GM23338 (cell line): Measurements from ENCODE around the gene CNTNAP5. TPM values are rescaled to one million over a fixed set of nuclear protein-coding genes. Genes with fewer than 3 reads are reported as not detected.

ENCODE experiments used
- ATAC-seq: fragments of 200-7000 bp; cut with Tn5 transposase; 3 replicates; pipeline ENCODE4 v1.9.1; 2020
- DNase-seq: peaks from one replicate; pipeline ENCODE4 v3.0.0-alpha.2; 2015; ENCODE audit warnings: low spot score
- H2AFZ ChIP-seq: fragments of 200-600 bp; sonication (generic); 2 replicates; pipeline ENCODE4 v1.8.0; 2016; ENCODE audit warnings: antibody characterized with exemption, mild to moderate bottlenecking, moderate library complexity
- H3F3A ChIP-seq: fragments of 200-600 bp; sonication (generic); replicated peaks from 2 replicates; pipeline ENCODE4 v1.8.0; 2017; ENCODE audit warnings: antibody characterized with exemption, mixed run types, low read depth
- H3K27ac ChIP-seq: fragments of 200-600 bp; sonication (generic); 2 replicates; pipeline ENCODE4 v1.6.1; 2016; ENCODE audit warnings: low read depth
- H3K27me3 ChIP-seq: fragments of 200-600 bp; sonication (generic); 2 replicates; pipeline ENCODE4 v1.8.0; 2016; ENCODE audit warnings: mild to moderate bottlenecking, mixed run types, moderate library complexity; ENCODE audit not compliant: insufficient read depth
- H3K36me3 ChIP-seq: fragments of 200-600 bp; sonication (generic); 2 replicates; pipeline ENCODE4 v1.8.0; 2016; ENCODE audit warnings: mild to moderate bottlenecking; ENCODE audit not compliant: insufficient read depth
- H3K4me1 ChIP-seq: fragments of 200-600 bp; sonication (generic); 2 replicates; pipeline ENCODE4 v1.8.0; 2016; ENCODE audit warnings: mild to moderate bottlenecking, moderate library complexity; ENCODE audit not compliant: insufficient read depth
- H3K4me2 ChIP-seq: fragments of 200-600 bp; sonication (generic); 2 replicates; pipeline ENCODE4 v1.7.1; 2017; ENCODE audit warnings: mixed run types
- H3K4me3 ChIP-seq: fragments of 200-600 bp; sonication (generic); 2 replicates; pipeline ENCODE4 v1.6.1; 2016; ENCODE audit warnings: mixed run types
- H3K79me2 ChIP-seq: fragments of 200-600 bp; sonication (generic); replicated peaks from 2 replicates; pipeline ENCODE4 v1.8.0; 2017; ENCODE audit warnings: mild to moderate bottlenecking; ENCODE audit not compliant: insufficient read depth
- H3K9me2 ChIP-seq: fragments of 200-600 bp; sonication (generic); 2 replicates; pipeline ENCODE4 v1.8.0; 2017; ENCODE audit not compliant: insufficient read depth
- H4K20me1 ChIP-seq: fragments of 200-600 bp; sonication (generic); replicated peaks from 2 replicates; pipeline ENCODE4 v1.8.0; 2017; ENCODE audit warnings: mild to moderate bottlenecking; ENCODE audit not compliant: insufficient read depth
- H3K27ac Mint-ChIP-seq: 2 replicates; pipeline ENCODE4 v1.8.0; 2020; ENCODE audit warnings: inconsistent platforms, mild to moderate bottlenecking, moderate library complexity, mixed read lengths
- H3K27me3 Mint-ChIP-seq: 3 replicates; pipeline ENCODE4 v1.8.0; 2022; ENCODE audit warnings: low read depth, mild to moderate bottlenecking, moderate library complexity, mixed read lengths, inconsistent platforms; ENCODE audit not compliant: insufficient read depth, poor library complexity
- H3K36me3 Mint-ChIP-seq: 3 replicates; pipeline ENCODE4 v1.8.0; 2021; ENCODE audit warnings: low read depth, mild to moderate bottlenecking, inconsistent platforms, moderate library complexity, mixed read lengths
- H3K4me1 Mint-ChIP-seq: 3 replicates; pipeline ENCODE4 v1.8.0; 2020; ENCODE audit warnings: mild to moderate bottlenecking, inconsistent platforms, mixed read lengths
- H3K4me3 Mint-ChIP-seq: 3 replicates; pipeline ENCODE4 v1.8.0; 2021; ENCODE audit warnings: moderate library complexity, mild to moderate bottlenecking, inconsistent platforms, mixed read lengths
- H3K9me3 Mint-ChIP-seq: 3 replicates; pipeline ENCODE4 v1.8.0; 2020; ENCODE audit warnings: moderate library complexity, mild to moderate bottlenecking, inconsistent platforms, mixed read lengths
- NANOG ChIP-seq: IDR thresholded peaks from 2 replicates; pipeline ENCODE4 v1.6.1; 2016; ENCODE audit warnings: antibody characterized with exemption, borderline replicate concordance
- POLR2AphosphoS5 ChIP-seq: IDR thresholded peaks from 2 replicates; pipeline ENCODE4 v1.6.1; 2016; ENCODE audit warnings: antibody characterized with exemption, low read depth
- STAT1 ChIP-seq: IDR thresholded peaks from one replicate; pipeline ENCODE4 v1.6.1; 2016; ENCODE audit warnings: antibody characterized with exemption; ENCODE audit not compliant: unreplicated experiment
- ZNF331 ChIP-seq: fragments of 250-450 bp; sonication (Bioruptor Pico); IDR thresholded peaks from 2 replicates; pipeline ENCODE4 v1.5.0; 2020; ENCODE audit warnings: low read depth, mild to moderate bottlenecking, moderate library complexity
- polyA plus RNA-seq: library from polyadenylated mRNA; unstranded; fragments of >200 nt; fragmentation: Nextera tagmentation; extraction: Ambion mirVana; gene quantifications from 2 replicates; pipeline ENCODE4 v1.2.1, GENCODE V29; 2016
- total RNA-seq: library from RNA; depleted of rRNA; stranded (reverse); fragments of >200 nt; shearing (Covaris generic); gene quantifications from 2 replicates; pipeline ENCODE4 v1.2.3, GENCODE V29; 2014
- TF ChIP-seq, protein P1 (sequence below), 2 experiments: fragments of 200-600 bp in 1 of 2; sonication (generic) in 1 of 2; conservative IDR thresholded peaks; 2 replicates each; pipeline versions ENCODE4 v1.5.1 to v1.6.1; 2016 to 2017; ENCODE audit warnings: antibody characterized with exemption in 2 of 2, low read depth in 2 of 2, mild to moderate bottlenecking in 2 of 2, moderate library complexity in 1 of 2
- TF ChIP-seq, protein P2 (sequence below): IDR thresholded peaks from 2 replicates; pipeline ENCODE4 v1.6.1; 2016; ENCODE audit warnings: antibody characterized with exemption
- TF ChIP-seq, protein P3 (sequence below): fragments of 250-450 bp; sonication (Bioruptor Pico); IDR thresholded peaks from 2 replicates; pipeline ENCODE4 v1.5.0; 2020; ENCODE audit warnings: mild to moderate bottlenecking, moderate library complexity

CNTNAP5 gene
- total and polyA plus RNA-seq, 2 experiments from 2014 or later = 0.49 to 0.50 TPM

DNA sequence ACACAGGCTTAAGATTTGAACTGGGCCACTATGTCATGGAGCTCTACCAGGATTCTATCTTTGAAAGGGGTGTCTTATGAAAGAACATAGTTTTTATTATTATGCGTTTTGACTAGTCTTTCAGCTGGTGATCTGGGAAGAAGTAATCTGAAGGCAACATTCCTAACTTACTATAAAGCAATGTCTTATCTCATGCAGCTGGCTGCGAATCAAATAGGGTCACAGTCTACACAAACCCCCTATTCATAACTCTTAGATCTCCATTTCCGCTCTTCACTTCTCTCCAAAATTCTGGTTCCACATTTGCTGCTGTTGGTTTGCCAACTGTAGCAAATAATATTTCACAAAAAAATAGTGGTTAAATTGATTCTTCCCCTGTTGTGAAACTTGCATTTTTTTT, 813.3 kb downstream of the CNTNAP5 start:
- Mint-ChIP-seq H3K4me1 (peaks cover 3% of the 10 kb centered on the region; the same call in 2 of the 3 replicates), H3K27me3 (peaks cover 2% of the 10 kb centered on the region), H3K4me3 (no peak overlapping the region), H3K36me3 (no peaks in the 10 kb centered on the region), H3K9me3 (0 out of 3 replicates have a peak, but pooled peaks cover 3% of the 10 kb centered on the region), H3K27ac (no peak overlapping the region)
- Histone ChIP-seq H3K27ac (no peak overlapping the region), H3K36me3 (peaks cover 4% of the 10 kb centered on the region), H3F3A (no peaks in the 10 kb centered on the region), H3K4me3 (no peak overlapping the region), H3K4me2 (no peak overlapping the region), H2AFZ (no peak overlapping the region), H3K79me2 (no peaks in the 10 kb centered on the region), H3K9me2 (peaks cover 11% of the 10 kb centered on the region), H4K20me1 (no peaks in the 10 kb centered on the region), H3K27me3 (no peaks in the 10 kb centered on the region), H3K4me1 (no peaks in the 10 kb centered on the region)
- DNase-seq (no peak), ATAC-seq (no peak)
- no peak for TF ChIP-seq POLR2AphosphoS5
- no peak for TF ChIP-seq ZNF331 (CRISPR knock-in tag)
- TF ChIP-seq, protein P1, sequence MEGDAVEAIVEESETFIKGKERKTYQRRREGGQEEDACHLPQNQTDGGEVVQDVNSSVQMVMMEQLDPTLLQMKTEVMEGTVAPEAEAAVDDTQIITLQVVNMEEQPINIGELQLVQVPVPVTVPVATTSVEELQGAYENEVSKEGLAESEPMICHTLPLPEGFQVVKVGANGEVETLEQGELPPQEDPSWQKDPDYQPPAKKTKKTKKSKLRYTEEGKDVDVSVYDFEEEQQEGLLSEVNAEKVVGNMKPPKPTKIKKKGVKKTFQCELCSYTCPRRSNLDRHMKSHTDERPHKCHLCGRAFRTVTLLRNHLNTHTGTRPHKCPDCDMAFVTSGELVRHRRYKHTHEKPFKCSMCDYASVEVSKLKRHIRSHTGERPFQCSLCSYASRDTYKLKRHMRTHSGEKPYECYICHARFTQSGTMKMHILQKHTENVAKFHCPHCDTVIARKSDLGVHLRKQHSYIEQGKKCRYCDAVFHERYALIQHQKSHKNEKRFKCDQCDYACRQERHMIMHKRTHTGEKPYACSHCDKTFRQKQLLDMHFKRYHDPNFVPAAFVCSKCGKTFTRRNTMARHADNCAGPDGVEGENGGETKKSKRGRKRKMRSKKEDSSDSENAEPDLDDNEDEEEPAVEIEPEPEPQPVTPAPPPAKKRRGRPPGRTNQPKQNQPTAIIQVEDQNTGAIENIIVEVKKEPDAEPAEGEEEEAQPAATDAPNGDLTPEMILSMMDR (conservative IDR thresholded peaks at IDR 0.05; ENCODE audit: low read depth in 2 of 2) = no peak
- TF ChIP-seq, protein P2, sequence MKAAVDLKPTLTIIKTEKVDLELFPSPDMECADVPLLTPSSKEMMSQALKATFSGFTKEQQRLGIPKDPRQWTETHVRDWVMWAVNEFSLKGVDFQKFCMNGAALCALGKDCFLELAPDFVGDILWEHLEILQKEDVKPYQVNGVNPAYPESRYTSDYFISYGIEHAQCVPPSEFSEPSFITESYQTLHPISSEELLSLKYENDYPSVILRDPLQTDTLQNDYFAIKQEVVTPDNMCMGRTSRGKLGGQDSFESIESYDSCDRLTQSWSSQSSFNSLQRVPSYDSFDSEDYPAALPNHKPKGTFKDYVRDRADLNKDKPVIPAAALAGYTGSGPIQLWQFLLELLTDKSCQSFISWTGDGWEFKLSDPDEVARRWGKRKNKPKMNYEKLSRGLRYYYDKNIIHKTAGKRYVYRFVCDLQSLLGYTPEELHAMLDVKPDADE = no peak
- TF ChIP-seq, protein P3, sequence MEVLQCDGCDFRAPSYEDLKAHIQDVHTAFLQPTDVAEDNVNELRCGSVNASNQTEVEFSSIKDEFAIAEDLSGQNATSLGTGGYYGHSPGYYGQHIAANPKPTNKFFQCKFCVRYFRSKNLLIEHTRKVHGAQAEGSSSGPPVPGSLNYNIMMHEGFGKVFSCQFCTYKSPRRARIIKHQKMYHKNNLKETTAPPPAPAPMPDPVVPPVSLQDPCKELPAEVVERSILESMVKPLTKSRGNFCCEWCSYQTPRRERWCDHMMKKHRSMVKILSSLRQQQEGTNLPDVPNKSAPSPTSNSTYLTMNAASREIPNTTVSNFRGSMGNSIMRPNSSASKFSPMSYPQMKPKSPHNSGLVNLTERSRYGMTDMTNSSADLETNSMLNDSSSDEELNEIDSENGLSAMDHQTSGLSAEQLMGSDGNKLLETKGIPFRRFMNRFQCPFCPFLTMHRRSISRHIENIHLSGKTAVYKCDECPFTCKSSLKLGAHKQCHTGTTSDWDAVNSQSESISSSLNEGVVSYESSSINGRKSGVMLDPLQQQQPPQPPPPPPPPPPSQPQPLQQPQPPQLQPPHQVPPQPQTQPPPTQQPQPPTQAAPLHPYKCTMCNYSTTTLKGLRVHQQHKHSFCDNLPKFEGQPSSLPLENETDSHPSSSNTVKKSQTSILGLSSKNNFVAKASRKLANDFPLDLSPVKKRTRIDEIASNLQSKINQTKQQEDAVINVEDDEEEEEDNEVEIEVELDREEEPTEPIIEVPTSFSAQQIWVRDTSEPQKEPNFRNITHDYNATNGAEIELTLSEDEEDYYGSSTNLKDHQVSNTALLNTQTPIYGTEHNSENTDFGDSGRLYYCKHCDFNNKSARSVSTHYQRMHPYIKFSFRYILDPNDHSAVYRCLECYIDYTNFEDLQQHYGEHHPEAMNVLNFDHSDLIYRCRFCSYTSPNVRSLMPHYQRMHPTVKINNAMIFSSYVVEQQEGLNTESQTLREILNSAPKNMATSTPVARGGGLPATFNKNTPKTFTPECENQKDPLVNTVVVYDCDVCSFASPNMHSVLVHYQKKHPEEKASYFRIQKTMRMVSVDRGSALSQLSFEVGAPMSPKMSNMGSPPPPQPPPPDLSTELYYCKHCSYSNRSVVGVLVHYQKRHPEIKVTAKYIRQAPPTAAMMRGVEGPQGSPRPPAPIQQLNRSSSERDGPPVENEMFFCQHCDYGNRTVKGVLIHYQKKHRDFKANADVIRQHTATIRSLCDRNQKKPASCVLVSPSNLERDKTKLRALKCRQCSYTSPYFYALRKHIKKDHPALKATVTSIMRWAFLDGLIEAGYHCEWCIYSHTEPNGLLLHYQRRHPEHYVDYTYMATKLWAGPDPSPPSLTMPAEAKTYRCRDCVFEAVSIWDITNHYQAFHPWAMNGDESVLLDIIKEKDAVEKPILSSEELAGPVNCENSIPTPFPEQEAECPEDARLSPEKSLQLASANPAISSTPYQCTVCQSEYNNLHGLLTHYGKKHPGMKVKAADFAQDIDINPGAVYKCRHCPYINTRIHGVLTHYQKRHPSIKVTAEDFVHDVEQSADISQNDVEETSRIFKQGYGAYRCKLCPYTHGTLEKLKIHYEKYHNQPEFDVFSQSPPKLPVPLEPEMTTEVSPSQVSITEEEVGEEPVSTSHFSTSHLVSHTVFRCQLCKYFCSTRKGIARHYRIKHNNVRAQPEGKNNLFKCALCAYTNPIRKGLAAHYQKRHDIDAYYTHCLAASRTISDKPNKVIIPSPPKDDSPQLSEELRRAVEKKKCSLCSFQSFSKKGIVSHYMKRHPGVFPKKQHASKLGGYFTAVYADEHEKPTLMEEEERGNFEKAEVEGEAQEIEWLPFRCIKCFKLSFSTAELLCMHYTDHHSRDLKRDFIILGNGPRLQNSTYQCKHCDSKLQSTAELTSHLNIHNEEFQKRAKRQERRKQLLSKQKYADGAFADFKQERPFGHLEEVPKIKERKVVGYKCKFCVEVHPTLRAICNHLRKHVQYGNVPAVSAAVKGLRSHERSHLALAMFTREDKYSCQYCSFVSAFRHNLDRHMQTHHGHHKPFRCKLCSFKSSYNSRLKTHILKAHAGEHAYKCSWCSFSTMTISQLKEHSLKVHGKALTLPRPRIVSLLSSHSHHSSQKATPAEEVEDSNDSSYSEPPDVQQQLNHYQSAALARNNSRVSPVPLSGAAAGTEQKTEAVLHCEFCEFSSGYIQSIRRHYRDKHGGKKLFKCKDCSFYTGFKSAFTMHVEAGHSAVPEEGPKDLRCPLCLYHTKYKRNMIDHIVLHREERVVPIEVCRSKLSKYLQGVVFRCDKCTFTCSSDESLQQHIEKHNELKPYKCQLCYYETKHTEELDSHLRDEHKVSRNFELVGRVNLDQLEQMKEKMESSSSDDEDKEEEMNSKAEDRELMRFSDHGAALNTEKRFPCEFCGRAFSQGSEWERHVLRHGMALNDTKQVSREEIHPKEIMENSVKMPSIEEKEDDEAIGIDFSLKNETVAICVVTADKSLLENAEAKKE = no peak
- no peak for TF ChIP-seq NANOG
- TF ChIP-seq STAT1 = no peak
